Prostate gland (tissue), 2 donors: ENCODE results near the gene KIF2C. TPM values are rescaled to one million over a fixed set of nuclear protein-coding genes. Genes with fewer than 3 reads are reported as not detected.
"Not testable (repeated sequence)": the region's sequence is repeated elsewhere in the genome, so short reads cannot be mapped to it uniquely, and the experiment has no call there.

Source experiments
- DNase-seq: peaks from one replicate; pipeline ENCODE4 v3.0.0-alpha.2; 2019; ENCODE audit warnings: low spot score
- H3K27ac ChIP-seq, 2 donors: fragments of 200-600 bp; sonication (generic); 2 replicates each; pipeline ENCODE4 v1.5.1; 2017 to 2019
- H3K27me3 ChIP-seq: fragments of 200-600 bp; sonication (generic); replicated peaks from 2 replicates; pipeline ENCODE4 v1.5.1; 2019; ENCODE audit not compliant: insufficient read depth
- H3K36me3 ChIP-seq, 2 donors: fragments of 200-600 bp; sonication (generic); 1 replicate in 1 of 2; 2 replicates in 1 of 2; pipeline versions ENCODE4 v1.5.1 to v1.8.1; 2017 to 2019
- H3K4me1 ChIP-seq: fragments of 200-600 bp; sonication (generic); replicated peaks from 2 replicates; pipeline ENCODE4 v1.5.1; 2019
- H3K4me3 ChIP-seq, 2 donors: fragments of 200-600 bp; sonication (generic); 2 replicates each; pipeline ENCODE4 v1.5.1; 2017 to 2019
- H3K9me3 ChIP-seq: fragments of 200-600 bp; sonication (generic); 2 replicates; pipeline ENCODE4 v1.5.1; 2017
- POLR2A ChIP-seq: fragments of 450-650 bp; IDR thresholded peaks from one replicate; pipeline ENCODE4 v1.6.1; 2016; ENCODE audit warnings: antibody characterized with exemption, mild to moderate bottlenecking
- POLR2AphosphoS5 ChIP-seq: sonication (generic); formaldehyde crosslinking; IDR thresholded peaks from one replicate; pipeline ENCODE4 v1.6.1; 2017; ENCODE audit warnings: antibody characterized with exemption
- WGBS: methylation state at CpG from one replicate; pipeline ENCODE4 v1.1.5; 2018; 5-methylcytosine and 5-hydroxymethylcytosine counted together
- intact Hi-C: fragments of 100-400 bp; cut with DNase I; formaldehyde crosslinking; loops from one replicate; pipeline ENCODE4 v1.14.2; 2022
- total RNA-seq, 2 donors: library from RNA; depleted of rRNA; stranded (reverse); fragments of >200 nt; gene quantifications; one replicate each; pipeline ENCODE4 v1.1.0, GENCODE V29; 2016
- TF ChIP-seq, protein P1 (sequence below), 4 experiments: fragments of 200-600 bp in 2 of 4; fragments of 450-650 bp in 2 of 4; sonication (generic) in 2 of 4; IDR thresholded peaks; 1 replicate in 3 of 4; 2 replicates in 1 of 4; pipeline ENCODE4 v1.5.1; 2016 to 2019; ENCODE audit warnings: antibody characterized with exemption in 4 of 4, mild to moderate bottlenecking in 2 of 4, moderate library complexity in 2 of 4

KIF2C gene
- total RNA-seq, 2 donors from 2014 or later = 3.5 to 13.2 TPM

DNA sequence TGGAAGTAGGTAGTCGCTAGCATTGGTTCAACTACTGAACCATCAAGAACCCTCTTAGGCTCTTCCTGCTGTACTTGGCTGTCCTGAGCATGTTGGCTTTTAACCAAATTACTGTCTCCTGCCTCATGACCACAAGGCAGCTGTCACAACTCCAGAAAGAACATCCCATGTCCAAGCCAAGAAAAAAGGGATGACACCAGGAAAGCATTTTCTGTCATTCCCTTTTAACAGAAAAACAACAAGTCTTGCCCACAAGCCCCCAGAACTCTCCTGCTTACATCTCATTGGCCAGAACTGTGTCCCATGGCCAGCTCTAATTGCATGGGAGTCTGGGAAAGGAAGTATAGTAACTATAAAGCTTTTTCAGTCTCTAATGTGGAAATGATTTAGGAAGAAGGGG lies 6.3 kb upstream of the KIF2C start:
- Histone ChIP-seq H3K36me3 (no peaks in the 10 kb centered on the region), H3K4me3 (no peak overlapping the region), H3K4me1 (no peaks in the 10 kb centered on the region), H3K27me3 (no peaks in the 10 kb centered on the region), H3K27ac (no peak overlapping the region), H3K9me3 (no peaks in the 10 kb centered on the region)
- intact Hi-C loops = loop anchor here (5.0 to 10.0 kb wide), 2 partner anchors 54 to 571 kb away; partner anchors contain the start of gene BEST4
- TF ChIP-seq POLR2A (no peak), POLR2AphosphoS5 (peak; percentile 21)
- DNase-seq = no peak
- 63% methylated on average over 1 of the region's 1 CpG for WGBS

DNA sequence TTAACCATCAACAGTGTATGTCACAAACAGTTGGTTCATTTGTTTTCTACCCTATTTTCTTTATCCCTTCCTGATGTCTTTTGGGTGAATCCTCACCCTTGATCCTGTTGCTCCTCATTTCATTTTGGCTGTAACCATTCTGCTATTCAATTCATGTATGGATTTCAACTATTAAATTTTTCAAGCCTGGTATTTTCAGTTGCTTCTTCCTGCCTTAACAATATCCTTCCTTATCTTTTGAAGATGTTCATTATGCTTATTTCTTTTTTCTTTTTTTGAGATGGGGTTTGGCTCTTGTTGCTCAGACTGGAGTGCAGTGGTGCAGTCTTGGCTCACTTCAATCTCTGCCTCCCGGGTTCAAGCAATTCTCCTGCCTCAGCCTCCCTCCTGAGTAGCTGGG lies 5.9 kb upstream of the KIF2C start:
- H3K27ac ChIP-seq = no peak overlapping the region
- H3K27me3 ChIP-seq = no peaks in the 10 kb centered on the region
- H3K36me3 ChIP-seq = no peaks in the 10 kb centered on the region
- H3K9me3 ChIP-seq = no peaks in the 10 kb centered on the region
- 95% methylated on average over 1 of the region's 1 CpG for WGBS
- H3K4me1 ChIP-seq = no peaks in the 10 kb centered on the region
- H3K4me3 ChIP-seq = no peak overlapping the region
- intact Hi-C loops = loop anchor here (5.0 to 10.0 kb wide), 2 partner anchors 54 to 571 kb away; partner anchors contain the start of gene BEST4
- TF ChIP-seq POLR2A (no peak), POLR2AphosphoS5 (no peak)
- TF ChIP-seq, protein P1, sequence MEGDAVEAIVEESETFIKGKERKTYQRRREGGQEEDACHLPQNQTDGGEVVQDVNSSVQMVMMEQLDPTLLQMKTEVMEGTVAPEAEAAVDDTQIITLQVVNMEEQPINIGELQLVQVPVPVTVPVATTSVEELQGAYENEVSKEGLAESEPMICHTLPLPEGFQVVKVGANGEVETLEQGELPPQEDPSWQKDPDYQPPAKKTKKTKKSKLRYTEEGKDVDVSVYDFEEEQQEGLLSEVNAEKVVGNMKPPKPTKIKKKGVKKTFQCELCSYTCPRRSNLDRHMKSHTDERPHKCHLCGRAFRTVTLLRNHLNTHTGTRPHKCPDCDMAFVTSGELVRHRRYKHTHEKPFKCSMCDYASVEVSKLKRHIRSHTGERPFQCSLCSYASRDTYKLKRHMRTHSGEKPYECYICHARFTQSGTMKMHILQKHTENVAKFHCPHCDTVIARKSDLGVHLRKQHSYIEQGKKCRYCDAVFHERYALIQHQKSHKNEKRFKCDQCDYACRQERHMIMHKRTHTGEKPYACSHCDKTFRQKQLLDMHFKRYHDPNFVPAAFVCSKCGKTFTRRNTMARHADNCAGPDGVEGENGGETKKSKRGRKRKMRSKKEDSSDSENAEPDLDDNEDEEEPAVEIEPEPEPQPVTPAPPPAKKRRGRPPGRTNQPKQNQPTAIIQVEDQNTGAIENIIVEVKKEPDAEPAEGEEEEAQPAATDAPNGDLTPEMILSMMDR (IDR thresholded peaks at IDR 0.05) = no peak
- no peak for DNase-seq

DNA sequence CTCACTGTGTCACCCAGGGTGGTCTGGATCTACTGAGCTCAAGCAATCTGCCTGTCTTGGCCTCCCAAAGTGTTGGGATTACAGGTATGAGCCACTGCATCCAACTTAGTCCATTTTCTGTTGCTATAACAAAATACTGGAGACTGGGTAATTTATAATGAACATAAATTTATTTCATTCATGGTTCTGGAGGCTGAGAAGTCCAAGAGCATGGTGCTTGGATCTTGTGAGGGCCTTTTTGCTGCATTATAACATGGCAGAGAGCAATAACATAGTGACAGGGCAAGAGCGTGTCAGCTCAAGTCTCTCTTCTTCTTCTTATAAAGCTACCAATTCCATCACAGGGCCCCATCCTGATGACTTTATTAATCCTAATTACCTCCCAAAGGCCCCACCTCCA lies 3.6 kb upstream of the KIF2C start:
- H3K4me1 ChIP-seq = no peaks in the 10 kb centered on the region
- H3K9me3 ChIP-seq = no peaks in the 10 kb centered on the region
- DNase-seq = no peak
- intact Hi-C loops = loop anchor here (10.0 kb wide), 1 partner anchor 569 kb away; no protein-coding TSS in a partner anchor
- WGBS = 100% methylated on average over 1 of the region's 1 CpG
- TF ChIP-seq POLR2A = no peak
- no peak for TF ChIP-seq POLR2AphosphoS5
- TF ChIP-seq, protein P1 (IDR thresholded peaks at IDR 0.05) = no peak
- H3K27ac ChIP-seq = no peak overlapping the region
- no peaks in the 10 kb centered on the region for H3K36me3 ChIP-seq
- H3K4me3 ChIP-seq = no peak overlapping the region
- H3K27me3 ChIP-seq = no peaks in the 10 kb centered on the region

DNA sequence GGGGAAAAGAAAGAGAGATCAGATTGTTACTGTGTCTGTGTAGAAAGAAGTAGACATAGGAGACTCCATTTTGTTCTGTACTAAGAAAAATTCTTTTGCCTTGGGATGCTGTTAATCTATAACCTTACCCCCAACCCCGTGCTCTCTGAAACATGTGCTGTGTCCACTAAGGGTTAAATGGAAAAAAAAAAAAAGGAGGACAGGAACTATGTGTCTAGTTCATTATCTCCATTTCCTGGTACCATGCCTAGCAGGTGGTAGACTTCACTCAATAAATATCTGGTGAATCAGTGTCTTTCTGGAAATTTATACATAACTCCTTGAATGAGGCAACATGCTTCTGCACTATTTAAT lies 707 bp upstream of the KIF2C start:
- H3K9me3 ChIP-seq, H3K4me1 ChIP-seq, H3K27me3 ChIP-seq, H3K36me3 ChIP-seq, DNase-seq: not testable (repeated sequence)
- Histone ChIP-seq H3K4me3 (peak overlapping the region; percentile 41 to 43), H3K27ac (peak overlapping the region; percentile 74 to 86)
- intact Hi-C loops = loop anchor here (10.0 kb wide), 1 partner anchor 566 kb away; no protein-coding TSS in a partner anchor
- WGBS = 86% methylated on average over 1 of the region's 1 CpG

DNA sequence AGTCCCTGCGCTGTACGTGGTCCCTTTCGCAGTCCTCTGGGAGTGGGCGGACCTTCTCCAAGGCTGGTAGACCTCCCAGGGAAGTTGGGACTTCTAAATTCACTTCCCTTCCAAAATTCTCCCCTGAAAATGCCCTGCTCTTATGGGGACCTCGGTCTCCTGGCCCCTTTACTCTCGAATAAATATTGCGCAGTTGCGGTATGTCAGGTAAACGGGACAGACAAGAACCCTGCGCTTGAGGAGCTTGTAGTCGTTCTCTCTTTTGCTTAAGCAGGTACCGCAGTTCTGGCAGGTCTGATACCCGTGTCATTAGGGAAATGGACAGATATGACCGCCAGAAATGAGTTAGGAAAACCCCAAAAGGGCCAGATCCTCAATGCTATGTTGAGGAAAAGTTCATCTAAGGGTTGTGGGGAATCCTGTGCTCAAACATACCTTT lies 561 bp downstream of the KIF2C start:
- no peak for DNase-seq

DNA sequence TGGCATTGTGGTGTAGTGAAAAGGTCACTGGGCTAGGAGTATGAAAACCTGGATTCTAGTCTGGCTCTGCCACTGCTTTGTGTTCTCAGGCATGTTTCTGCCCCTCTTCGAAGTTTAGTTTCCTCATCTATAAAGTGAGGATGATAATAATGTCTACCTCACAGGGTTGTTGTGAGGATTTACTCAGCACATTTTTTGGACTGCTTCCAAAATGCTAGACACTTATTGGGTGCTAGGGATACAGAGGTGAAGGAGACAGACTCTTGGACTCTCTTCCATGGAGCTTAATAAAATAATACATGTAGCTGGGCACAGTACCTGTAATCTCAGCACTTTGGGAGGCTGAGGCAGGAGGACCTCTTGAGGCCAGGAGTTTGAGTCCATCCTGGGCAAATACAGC lies 3.6 kb downstream of the KIF2C start:
- Histone ChIP-seq H3K36me3 (no peaks in the 10 kb centered on the region), H3K9me3 (no peaks in the 10 kb centered on the region), H3K27ac (no peak overlapping the region), H3K4me3 (no peak overlapping the region), H3K27me3 (no peaks in the 10 kb centered on the region), H3K4me1 (no peaks in the 10 kb centered on the region)
- TF ChIP-seq POLR2AphosphoS5 = no peak
- no peak for TF ChIP-seq POLR2A
- TF ChIP-seq, protein P1 (IDR thresholded peaks at IDR 0.05) = no peak
- 81% methylated on average over 1 of the region's 1 CpG for WGBS
- intact Hi-C loops = no loop called here
- no peak for DNase-seq

More for the DNA sequence above, 561 bp downstream of the KIF2C start:
- intact Hi-C loops = no loop called here
- Histone ChIP-seq H3K9me3 (no peaks in the 10 kb centered on the region), H3K4me3 (peak overlapping the region; percentile 41 to 43), H3K36me3 (no peaks in the 10 kb centered on the region), H3K27ac (no peak overlapping the region), H3K27me3 (no peaks in the 10 kb centered on the region), H3K4me1 (no peaks in the 10 kb centered on the region)
- WGBS = 1% methylated on average over 14 of the region's 14 CpGs
- no peak for TF ChIP-seq POLR2AphosphoS5
- TF ChIP-seq POLR2A = no peak
- TF ChIP-seq, protein P1 (IDR thresholded peaks at IDR 0.05) = no peak
